ENCODE measurements around the gene LMCD1. TPM values are rescaled to one million over a fixed set of nuclear protein-coding genes. Genes with fewer than 3 reads are reported as not detected.

The LMCD1 gene
- total RNA-seq, 2 donors from 2014 or later, result 10.9 to 32.4 TPM

DNA sequence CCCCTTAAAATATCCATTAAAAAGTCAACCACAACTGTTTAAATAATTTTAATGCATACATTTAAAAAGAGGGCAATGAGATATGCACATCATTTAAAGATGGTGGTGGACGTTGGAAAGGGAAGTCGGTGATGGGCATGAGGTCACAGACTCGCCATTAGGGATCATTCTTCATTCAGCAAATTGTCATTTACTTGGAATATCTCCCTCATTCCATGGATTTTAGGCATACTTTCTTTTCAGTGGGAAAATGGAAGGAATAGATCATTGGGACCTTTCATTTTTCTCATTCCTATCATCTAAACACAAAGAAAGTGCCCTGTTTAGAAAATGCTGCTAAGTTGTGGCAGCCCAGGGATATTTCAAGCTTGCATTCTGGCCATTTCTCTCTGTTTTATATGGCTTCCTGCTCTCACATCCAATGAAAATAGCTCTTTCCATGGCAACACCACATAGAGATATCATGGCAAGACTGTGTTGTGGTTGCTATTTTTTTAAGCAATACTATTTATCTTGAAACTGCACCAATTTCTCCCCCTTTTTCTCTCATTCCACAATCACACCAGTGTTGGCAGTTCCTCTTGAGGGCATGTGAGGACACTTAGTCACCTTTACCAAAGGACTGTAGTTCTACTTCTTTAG is 40.7 kb upstream of the LMCD1 start:
- intact Hi-C loops (cut with DNase I), result no loop called here
- Histone ChIP-seq H3K27ac (peak overlapping the region in 2 of 4 donors; percentile 19 to 41), H3K36me3 (replicated peaks in 1 of 2; ENCODE audit: insufficient read depth in 1 of 2, low read depth in 2 of 2) (no peaks in the 10 kb centered on the region), H3K4me3 (no peak overlapping the region), H3K4me1 (peaks cover 9% of the 10 kb centered on the region), H3K9me3 (no peaks in the 10 kb centered on the region), H3K27me3 (no peaks in the 10 kb centered on the region)
- DNase-seq, result peak in 1 of 4 donors; percentile 53
- TF ChIP-seq POLR2A (IDR thresholded peaks at IDR 0.05), result no peak
- TF ChIP-seq CTCF (IDR thresholded peaks at IDR 0.05), result no peak
- 71 to 73% methylated on average over 3 of the region's 3 CpGs for WGBS, 2 donors
- ATAC-seq, result peak; percentile 93

DNA sequence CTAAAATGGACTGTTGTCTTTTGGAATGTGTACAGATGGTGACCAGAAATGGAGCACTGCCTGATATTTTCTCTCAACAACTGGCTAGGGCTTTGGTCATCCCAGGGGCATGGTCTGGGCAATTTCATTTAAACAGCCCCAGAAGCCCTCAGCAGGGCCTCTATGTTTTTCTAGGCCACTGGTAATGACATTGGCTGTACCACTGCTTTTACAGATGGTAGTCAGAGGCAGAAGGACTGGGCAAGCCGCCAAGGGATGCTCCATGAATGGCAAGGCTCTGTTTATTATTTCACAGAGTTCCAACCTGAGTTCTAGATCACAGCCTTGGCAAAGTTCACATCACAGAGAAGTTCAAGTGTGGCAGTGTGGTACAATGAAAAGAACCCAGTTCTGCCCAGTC is 37.0 kb upstream of the LMCD1 start:
- no peak overlapping the region for H3K4me3 ChIP-seq
- intact Hi-C loops (cut with DNase I), result no loop called here
- no peak overlapping the region for H3K27ac ChIP-seq
- no peaks in the 10 kb centered on the region for H3K36me3 ChIP-seq (replicated peaks in 1 of 2; ENCODE audit: insufficient read depth in 1 of 2, low read depth in 2 of 2)
- peak in 2 of 4 donors; percentile 26 to 29 for DNase-seq
- H3K4me1 ChIP-seq, result peaks cover 9% of the 10 kb centered on the region
- 65 to 73% methylated on average over 1 of the region's 1 CpG for WGBS, 2 donors
- ATAC-seq, result no peak
- H3K27me3 ChIP-seq, result no peaks in the 10 kb centered on the region
- no peak for TF ChIP-seq POLR2A (IDR thresholded peaks at IDR 0.05)
- no peak for TF ChIP-seq CTCF (IDR thresholded peaks at IDR 0.05)
- no peaks in the 10 kb centered on the region for H3K9me3 ChIP-seq

DNA sequence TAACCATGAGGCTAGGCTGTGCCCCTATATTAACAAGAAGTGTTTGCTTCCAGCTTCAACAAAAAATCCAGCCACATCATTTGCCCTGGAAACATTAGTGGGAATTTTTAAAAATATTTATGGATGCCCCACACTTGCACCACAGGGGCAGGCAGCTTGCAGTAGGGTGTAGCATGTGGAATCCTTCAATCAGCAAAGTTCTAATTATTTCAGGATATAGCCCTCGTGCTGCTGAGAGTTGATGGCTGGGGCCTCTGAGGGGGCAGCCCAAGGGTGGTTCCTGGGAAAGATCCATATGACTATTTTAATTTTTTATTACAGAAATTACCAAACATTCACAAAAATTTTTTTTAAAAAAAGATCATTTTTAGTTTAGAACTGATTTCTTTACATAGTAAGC is 35.1 kb upstream of the LMCD1 start:
- Histone ChIP-seq H3K36me3 (replicated peaks in 1 of 2; ENCODE audit: insufficient read depth in 1 of 2, low read depth in 2 of 2) (no peaks in the 10 kb centered on the region), H3K4me1 (no peaks in the 10 kb centered on the region), H3K4me3 (no peak overlapping the region), H3K27me3 (no peaks in the 10 kb centered on the region), H3K9me3 (no peaks in the 10 kb centered on the region), H3K27ac (no peak overlapping the region)
- TF ChIP-seq POLR2A (IDR thresholded peaks at IDR 0.05), result no peak
- no peak for TF ChIP-seq CTCF (IDR thresholded peaks at IDR 0.05)
- no peak for ATAC-seq
- intact Hi-C loops (cut with DNase I), result no loop called here
- DNase-seq, result no peak
- 76 to 94% methylated on average over 1 of the region's 1 CpG for WGBS, 2 donors

- peak in 1 of 4 donors; percentile 40 for DNase-seq
- no peaks in the 10 kb centered on the region for H3K36me3 ChIP-seq (replicated peaks in 1 of 2; ENCODE audit: insufficient read depth in 1 of 2, low read depth in 2 of 2)
- H3K27ac ChIP-seq, result peak overlapping the region in 1 of 4 donors; percentile 7
- WGBS, 2 donors, result 64 to 76% methylated on average over 11 of the region's 11 CpGs
- H3K27me3 ChIP-seq, result no peaks in the 10 kb centered on the region
- intact Hi-C loops (cut with DNase I), result no loop called here
- H3K9me3 ChIP-seq, result no peaks in the 10 kb centered on the region
- H3K4me1 ChIP-seq, result no peaks in the 10 kb centered on the region
- no peak for TF ChIP-seq POLR2A (IDR thresholded peaks at IDR 0.05)
- peak; percentile 62 for ATAC-seq
- H3K4me3 ChIP-seq, result no peak overlapping the region
Observed at GRCh38 chr3:8470801-8471200, 30.8 kb upstream of the LMCD1 start.

DNA sequence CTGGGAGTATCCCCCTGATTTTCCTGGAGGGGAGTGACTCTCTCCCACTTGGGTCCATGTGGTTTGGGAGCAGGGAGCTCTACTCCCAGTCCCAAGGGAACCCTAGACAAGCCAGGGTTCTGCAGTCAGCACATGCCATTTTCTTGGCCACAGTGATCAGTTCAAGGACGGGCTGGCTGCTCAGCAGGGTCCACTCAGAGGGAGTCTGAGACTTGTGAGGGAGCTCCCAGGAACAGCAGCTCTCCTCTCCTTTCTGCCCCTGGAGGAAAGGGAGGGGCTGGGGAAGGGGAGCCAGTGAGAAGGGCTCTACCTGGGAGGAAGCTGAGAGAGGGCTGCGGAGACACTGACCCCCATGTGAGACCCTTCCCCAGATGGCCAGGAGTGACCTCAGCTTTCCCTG is 29.1 kb upstream of the LMCD1 start:
- H3K27ac ChIP-seq, result no peak overlapping the region
- H3K36me3 ChIP-seq (replicated peaks in 1 of 2; ENCODE audit: insufficient read depth in 1 of 2, low read depth in 2 of 2), result no peaks in the 10 kb centered on the region
- TF ChIP-seq POLR2A (IDR thresholded peaks at IDR 0.05) (no peak), CTCF (IDR thresholded peaks at IDR 0.05) (no peak)
- H3K27me3 ChIP-seq, result no peaks in the 10 kb centered on the region
- H3K4me3 ChIP-seq, result no peak overlapping the region
- intact Hi-C loops (cut with DNase I), result no loop called here
- WGBS, 2 donors, result 75 to 81% methylated on average over 2 of the region's 2 CpGs
- DNase-seq (no peak), ATAC-seq (no peak)
- H3K9me3 ChIP-seq, result no peaks in the 10 kb centered on the region
- no peaks in the 10 kb centered on the region for H3K4me1 ChIP-seq

All from body of pancreas (tissue), 4 donors.